COLO668 (cell line): ENCODE results near the gene TNN.
"Not testable (repeated sequence)": the region's sequence is repeated elsewhere in the genome, so short reads cannot be mapped to it uniquely, and the experiment has no call there.

Source experiments
- DNase-seq: peaks from one replicate; lab custom pipeline; 2025; ENCODE audit not compliant: unreplicated experiment; lab: John Stamatoyannopoulos, UW

Gene TNN

DNA sequence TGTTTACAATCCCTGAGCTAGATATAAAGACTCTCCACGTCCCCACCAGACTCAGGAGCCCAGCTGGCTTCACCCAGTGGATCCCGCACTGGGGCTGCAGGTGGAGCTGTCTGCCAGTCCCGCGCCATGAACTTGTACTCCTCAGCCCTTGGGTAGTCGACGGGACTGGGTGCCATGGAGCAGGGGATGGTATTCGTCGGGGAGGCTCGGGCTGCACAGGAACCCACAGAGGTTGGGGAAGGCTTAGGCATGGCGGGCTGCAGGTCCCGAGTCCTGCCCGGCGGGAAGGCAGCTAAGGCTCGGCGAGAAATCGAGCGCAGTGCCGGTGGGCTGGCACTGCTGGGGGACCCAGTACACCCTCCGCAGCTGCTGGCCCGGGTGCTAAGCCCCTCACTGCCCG, 34.5 kb downstream of the TNN start:
- not testable (repeated sequence) for DNase-seq

- DNase-seq: not testable (repeated sequence)
These were observed 38.9 kb downstream of the TNN start for GRCh38 chr1:175106536-175106935.

DNA sequence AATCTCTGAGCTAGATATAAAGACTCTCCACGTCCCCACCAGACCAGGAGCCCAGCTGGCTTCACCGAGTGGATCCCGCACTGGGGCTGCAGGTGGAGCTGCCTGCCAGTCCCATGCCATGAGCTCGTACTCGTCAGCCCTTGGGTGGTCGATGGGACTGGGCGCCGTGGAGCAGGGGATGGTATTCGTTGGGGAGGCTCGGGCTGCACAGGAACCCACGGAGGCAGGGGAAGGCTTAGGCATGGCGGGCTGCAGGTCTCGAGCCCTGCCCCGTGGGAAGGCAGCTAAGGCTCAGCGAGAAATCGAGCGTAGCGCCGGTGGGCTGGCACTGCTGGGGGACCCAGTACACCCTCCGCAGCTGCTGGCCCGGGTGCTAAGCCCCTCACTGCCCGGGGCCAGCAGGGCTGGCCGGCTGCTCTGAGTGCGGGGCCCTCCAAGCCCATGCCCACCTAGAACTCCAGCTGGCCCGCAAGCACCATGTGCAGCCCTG, 40.7 kb downstream of the TNN start:
- DNase-seq: not testable (repeated sequence)

- DNase-seq: no peak
These were observed 47.4 kb downstream of the TNN start for GRCh38 chr1:175114996-175115395.

DNA sequence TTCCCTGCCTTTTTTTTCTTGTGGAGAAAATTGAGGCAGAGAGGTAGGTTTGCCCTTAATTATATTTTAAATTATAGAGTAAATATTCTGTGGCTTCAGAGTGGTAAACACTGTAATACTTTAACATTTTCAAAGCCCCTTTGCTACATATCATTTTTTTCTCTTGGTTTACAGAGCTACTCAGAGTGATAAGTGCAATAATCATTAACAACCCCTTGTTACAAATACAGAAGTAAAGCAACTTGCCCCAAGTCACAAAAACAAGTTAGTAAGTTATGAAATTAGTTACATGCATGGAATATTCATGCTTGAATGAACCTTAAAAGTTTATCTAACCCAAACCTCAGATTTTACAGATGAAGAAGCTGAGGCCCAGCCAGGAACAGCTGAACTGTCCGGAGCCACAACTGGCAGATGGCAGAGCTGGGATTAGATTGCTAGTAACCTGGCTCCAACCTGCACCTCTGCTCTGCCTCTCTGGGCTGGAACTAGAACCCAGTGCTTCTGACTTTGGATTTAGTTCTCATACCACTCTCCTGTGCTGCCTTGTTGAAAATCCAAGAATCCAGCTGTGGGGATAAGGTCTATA, 48.7 kb downstream of the TNN start:
- DNase-seq: no peak

DNA sequence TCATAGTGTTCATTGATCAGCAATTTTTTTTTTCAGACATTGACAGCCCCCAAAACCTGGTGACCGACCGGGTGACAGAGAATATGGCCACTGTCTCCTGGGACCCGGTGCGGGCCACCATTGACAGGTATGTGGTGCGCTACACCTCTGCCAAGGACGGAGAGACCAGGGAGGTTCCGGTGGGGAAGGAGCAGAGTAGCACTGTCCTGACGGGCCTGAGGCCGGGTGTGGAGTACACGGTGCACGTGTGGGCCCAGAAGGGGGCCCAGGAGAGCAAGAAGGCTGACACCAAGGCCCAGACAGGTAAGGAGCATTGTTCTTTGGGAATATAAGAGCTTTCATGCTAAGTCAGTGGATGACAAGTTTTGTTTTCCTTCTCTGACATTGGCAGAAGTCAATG, 49.3 kb downstream of the TNN start:
- DNase-seq: no peak

DNA sequence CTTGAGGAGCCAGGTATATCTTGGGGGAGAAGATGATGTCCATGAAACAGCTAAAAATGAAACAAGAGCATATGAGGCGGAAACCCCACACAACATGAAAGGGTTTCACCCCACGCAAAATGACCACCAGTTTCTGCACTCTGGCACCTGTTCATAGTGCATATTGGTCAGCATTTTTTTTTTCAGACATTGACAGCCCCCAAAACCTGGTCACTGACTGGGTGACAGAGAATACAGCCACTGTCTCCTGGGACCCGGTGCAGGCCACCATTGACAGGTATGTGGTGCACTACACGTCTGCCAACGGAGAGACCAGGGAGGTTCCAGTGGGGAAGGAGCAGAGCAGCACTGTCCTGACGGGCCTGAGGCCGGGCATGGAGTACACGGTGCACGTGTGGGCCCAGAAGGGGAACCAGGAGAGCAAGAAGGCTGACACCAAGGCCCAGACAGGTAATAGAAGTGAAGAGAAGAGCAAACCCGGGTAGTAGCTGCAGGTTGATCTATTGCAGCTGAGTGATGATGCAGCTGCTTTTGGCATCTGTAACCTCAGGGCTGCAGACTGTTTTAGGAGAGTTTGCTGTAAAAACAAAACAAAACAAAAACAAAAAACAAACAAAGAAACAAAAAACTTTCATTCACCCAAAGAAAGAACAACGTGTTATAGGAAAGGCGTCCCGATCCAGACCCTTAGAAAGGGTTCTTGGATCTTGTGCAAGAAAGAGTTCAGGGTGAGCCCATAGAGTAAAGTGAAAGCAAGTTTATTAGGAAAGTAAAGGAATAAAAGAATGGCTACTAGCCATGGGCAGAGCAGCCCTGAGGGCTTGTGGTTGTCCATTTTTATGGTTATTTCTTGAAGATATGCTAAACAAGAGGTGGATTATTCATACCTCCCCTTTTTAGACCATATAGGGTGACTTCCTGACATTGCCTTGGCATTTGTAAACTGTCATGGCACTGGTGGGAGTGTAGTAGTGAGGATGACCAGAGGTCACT, 51.0 kb downstream of the TNN start:
- no peak for DNase-seq

GRCh38 chr1:175120511-175120910, 52.9 kb downstream of the TNN start:
- DNase-seq: no peak

DNA sequence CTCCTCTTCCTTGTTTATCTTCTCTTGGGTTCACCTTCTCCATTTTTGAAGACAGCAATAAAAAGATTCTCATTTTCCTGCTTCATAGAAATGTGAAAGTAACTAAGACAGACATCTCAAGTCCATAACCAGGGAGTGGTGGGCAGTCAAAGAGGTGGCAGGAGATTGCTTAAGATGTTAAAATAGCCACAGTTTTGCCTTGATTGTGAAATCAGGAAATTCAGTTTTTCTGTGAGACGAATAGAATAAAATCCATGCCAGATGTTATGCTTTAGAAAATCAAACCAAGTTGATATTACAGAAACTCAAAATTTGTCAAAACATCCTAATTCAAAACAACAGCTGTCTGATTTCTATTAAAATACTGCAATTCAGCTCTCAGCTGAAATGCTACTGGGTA, 57.2 kb downstream of the TNN start:
- no peak for DNase-seq

DNA sequence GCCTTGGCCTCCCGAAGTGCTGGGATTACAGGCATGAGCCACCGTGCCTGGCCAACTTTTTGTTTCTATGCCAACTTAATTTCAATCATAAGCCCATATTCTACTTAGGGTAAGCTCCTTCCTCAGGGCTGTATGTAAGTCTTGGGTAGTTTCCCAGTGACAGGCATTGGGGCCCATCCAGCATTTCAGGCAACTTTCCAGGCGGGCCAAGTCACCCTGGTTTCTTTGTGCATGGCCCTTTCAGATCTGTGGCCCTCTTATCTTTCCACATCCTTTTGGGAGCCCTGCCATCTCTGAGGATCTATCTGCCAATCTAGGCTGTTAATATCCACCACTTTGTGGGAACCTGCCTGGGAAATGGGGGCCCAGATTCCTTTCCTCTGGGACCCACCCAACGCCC, 58.7 kb downstream of the TNN start:
- no peak for DNase-seq

DNA sequence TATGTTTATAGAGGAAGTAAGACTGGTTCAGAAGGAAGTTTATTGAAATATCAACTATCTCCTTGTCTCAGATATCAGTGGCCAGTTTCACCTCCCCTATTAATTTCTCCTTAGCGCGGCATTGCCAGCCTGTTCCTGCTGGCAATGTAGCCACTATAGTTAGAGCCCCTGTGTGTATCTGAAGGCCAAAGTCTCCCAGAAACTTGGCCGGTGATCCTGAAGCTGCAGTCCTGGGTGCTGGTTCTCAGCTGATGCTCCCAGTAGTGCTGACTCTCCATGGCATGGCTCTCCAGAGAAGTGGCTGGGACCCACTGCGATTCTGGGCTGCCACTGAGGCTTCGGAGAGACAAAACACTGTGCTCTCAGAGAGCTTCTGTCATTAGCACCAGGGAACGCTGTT, 59.9 kb downstream of the TNN start:
- no peak for DNase-seq

- DNase-seq: no peak
These were observed 60.9 kb downstream of the TNN start for GRCh38 chr1:175128523-175128922.

DNA sequence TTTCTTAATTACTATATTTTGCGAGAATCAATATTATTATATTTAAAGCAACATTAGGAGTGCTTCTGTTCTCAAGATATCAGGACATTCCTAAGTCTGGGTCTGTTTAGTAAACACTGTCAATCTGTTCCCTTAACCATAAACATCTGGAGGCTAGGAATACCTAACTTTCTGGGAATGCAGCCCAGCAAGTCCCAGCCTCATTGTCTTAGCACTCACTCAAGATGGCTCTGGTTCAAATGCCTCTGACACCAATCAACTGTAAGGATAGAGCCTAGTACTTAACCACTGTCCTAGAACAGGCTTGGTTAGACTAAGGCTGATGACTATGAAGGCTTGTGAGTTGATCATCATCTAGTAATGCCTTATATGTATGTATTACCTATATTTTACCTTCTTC, 61.5 kb downstream of the TNN start:
- no peak for DNase-seq

- DNase-seq: no peak
These were observed 62.0 kb downstream of the TNN start for GRCh38 chr1:175129644-175129996.

DNA sequence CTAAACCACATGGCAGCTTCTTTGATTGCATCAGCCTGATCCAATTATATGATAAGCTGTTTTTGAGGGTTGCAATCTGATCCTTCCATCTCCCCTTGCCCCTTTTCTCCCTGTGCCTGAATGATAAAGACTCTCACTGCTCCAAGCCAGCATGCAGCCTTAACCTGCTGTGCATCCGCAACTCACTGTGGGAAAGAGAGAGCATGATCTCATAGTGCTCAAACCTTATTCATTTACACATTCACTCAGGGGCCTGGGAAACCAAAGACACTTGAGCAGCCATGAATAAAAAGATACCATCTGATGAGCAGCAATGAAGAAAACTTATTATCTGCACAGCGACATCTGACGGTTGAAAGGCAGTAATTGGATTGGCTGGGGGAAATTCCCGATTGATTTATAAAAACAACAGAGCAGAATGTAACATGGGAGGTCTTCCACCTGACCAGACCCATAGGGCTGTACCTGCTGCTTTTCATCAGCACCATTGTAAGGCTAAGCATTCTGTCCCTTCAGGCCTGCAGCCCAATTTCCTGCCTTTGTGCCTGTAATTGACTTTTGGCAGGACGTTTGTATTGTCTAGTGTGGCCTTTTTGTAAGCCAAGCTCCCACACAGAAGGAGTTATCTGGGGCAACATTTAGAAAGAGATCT, 62.5 kb downstream of the TNN start:
- no peak for DNase-seq

- no peak for DNase-seq
These were observed 63.0 kb downstream of the TNN start for GRCh38 chr1:175130649-175131045.

DNA sequence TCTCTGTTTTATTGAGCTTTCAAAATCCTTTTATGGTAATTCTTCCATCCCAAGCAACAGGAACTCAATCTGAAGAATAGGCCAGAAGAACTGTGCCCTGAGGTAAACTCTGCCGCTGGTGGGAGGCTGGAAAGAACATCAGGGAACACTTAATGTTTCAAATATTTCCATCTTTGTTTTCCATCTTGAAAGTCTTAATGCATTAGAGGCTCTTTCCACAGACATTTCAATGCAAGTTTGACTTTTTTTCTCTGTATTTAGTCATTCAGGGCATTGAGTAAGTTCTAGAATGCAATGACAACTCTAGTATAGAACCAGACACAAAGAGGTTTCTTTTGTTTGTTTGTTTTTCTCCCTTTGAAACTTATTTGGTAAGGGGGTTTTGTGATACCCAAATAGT, 63.5 kb downstream of the TNN start:
- DNase-seq: no peak

GRCh38 chr1:175132436-175132835, 64.8 kb downstream of the TNN start:
- DNase-seq: no peak

- no peak for DNase-seq
These were observed 66.2 kb downstream of the TNN start for GRCh38 chr1:175133673-175134435.

GRCh38 chr1:175134500-175134899, 66.9 kb downstream of the TNN start:
- DNase-seq: no peak

- DNase-seq: no peak
These were observed 68.6 kb downstream of the TNN start for GRCh38 chr1:175136246-175136645.
